Hepatocyte (in vitro differentiated cells): ENCODE data around the gene TMEM135.

Experiments used
- EZH2 ChIP-seq: fragments of 200-600 bp; sonication (generic); IDR thresholded peaks from 2 replicates; pipeline ENCODE4 v1.6.1; 2016; ENCODE audit warnings: antibody characterized with exemption, mild to moderate bottlenecking, borderline replicate concordance
- EZH2phosphoT487 ChIP-seq: fragments of 200-600 bp; sonication (generic); IDR thresholded peaks from one replicate; pipeline ENCODE4 v1.6.1; 2018; ENCODE audit warnings: antibody characterized with exemption, mild to moderate bottlenecking, low read depth, moderate library complexity; ENCODE audit not compliant: unreplicated experiment, severe bottlenecking
- TF ChIP-seq, protein P1 (sequence below): fragments of 200-600 bp; sonication (generic); IDR thresholded peaks from 2 replicates; pipeline ENCODE4 v1.5.1; 2016; ENCODE audit warnings: antibody characterized with exemption, mild to moderate bottlenecking; ENCODE audit not compliant: poor library complexity

DNA sequence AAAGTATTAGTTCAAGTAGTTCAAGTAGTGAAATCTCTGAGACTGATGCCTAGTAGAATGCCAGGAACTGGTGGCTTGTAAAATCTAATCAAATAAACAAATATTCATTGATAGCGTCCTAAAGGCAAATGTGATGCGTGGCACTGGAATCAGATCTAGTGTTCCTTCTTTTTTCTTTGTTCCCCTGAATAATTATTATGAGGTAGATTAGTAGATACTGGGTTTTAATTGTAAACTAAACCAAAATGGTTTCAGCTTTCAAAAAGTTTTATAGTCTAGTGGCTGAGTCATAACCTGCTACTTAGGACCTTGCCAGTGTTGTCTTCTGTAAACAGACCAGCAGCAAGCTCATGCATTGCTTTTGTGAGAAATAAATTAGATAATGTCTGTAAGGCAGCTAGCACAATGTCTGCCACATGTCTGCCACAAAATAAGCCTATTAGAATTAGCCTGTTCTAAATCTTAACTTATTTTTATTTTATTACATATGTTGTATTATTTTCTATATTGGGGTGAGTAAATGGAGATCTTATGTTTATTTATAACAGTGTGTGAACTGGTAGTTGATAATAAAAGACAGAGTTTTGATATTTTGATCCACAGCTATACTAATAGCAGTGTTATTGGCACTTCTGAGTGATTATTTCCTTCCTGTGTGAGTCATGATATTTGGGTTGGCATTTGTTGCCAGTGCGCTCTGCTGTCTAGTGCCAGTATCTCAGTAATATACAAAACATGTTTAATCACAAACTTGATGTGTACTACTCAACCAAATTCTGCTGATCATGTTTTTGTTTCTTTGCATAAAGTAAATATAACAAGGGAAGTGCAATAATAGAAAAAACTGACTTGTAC is 135.7 kb downstream of the TMEM135 start:
- TF ChIP-seq, protein P1, sequence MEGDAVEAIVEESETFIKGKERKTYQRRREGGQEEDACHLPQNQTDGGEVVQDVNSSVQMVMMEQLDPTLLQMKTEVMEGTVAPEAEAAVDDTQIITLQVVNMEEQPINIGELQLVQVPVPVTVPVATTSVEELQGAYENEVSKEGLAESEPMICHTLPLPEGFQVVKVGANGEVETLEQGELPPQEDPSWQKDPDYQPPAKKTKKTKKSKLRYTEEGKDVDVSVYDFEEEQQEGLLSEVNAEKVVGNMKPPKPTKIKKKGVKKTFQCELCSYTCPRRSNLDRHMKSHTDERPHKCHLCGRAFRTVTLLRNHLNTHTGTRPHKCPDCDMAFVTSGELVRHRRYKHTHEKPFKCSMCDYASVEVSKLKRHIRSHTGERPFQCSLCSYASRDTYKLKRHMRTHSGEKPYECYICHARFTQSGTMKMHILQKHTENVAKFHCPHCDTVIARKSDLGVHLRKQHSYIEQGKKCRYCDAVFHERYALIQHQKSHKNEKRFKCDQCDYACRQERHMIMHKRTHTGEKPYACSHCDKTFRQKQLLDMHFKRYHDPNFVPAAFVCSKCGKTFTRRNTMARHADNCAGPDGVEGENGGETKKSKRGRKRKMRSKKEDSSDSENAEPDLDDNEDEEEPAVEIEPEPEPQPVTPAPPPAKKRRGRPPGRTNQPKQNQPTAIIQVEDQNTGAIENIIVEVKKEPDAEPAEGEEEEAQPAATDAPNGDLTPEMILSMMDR: no peak
- no peak for TF ChIP-seq EZH2
- no peak for TF ChIP-seq EZH2phosphoT487
